Fibroblast of skin of left quadriceps (primary cell): ENCODE measurements around the gene VSTM2B.
"Not testable (repeated sequence)": the region's sequence is repeated elsewhere in the genome, so short reads cannot be mapped to it uniquely, and the experiment has no call there.

Experiments used
- DNase-seq, 2 experiments: peaks; one replicate each; pipeline ENCODE4 v3.0.0-alpha.2; 2013; ENCODE audit warnings: low read depth in 2 of 2

Gene VSTM2B

DNA sequence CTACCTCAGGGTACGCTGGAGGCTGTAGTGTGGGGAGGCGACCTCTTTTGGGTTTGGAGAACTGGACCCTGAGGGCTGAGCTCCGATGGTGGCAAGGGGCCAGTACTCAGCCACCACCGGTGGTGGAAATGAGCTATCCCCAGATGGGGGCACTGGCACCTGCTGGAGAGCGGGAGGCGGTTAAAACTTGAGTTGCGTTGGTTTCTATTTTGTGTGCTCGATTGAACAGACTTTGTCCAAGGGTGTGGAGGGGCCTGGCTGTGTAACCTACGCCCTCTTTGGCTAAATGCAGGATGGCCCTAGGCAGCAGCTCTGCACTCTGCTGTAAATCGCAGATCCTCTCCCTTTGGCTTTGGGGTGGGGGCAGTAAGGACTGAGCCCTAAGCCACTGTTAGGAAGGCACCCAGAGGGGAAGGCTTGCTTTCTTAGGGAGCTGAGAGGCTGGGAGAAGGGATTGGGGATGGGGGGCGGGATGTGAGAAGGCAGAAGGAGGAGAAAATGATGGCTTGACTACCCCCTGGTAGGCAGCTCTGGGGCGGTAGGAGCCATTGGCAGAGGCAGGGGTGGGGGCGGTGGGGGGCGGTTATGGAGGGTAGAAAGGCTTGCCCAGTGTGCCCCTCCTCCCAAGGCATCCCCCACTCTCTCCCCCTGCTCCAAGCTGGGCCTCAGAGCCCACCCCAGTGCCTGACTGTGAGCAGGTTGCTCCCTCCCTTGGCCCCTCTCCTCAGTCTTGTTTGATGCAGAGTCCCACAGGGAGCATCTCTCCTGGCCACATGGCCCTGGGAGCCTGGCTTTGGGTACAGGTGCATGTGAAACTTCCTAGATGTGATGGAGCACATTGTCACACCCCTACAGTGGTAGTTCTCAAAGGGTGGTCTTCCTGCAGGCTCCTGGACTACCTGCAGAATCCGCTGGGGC, 5.0 kb downstream of the VSTM2B start:
- DNase-seq = no peak

DNA sequence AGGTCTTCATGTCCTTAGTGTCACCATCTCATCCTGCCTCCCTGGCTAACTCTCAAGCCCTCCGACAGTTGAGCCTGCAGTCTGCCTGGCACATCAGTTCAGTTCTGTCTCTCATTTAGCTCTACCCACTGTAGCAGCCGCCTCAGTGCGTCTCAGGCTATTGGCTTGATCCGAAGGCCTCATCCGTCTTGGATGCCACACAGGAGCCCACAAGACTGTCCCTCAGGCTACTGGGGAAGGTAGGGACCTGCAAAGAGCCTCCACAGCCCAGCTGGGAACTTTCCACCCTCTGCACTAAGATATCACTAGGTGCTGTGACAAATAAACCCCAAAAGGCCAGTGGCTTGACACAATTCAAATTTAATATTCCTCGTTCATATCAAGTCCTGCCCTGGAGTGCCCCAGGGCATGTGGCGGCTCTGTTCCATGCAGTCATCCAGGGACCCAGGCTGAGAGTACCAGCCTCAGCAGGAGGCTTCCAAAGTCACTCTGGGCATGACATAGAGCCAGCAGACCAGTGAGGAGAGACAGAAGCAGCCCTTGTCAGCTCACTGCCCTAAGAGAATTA, 5.7 kb downstream of the VSTM2B start:
- DNase-seq = no peak

DNA sequence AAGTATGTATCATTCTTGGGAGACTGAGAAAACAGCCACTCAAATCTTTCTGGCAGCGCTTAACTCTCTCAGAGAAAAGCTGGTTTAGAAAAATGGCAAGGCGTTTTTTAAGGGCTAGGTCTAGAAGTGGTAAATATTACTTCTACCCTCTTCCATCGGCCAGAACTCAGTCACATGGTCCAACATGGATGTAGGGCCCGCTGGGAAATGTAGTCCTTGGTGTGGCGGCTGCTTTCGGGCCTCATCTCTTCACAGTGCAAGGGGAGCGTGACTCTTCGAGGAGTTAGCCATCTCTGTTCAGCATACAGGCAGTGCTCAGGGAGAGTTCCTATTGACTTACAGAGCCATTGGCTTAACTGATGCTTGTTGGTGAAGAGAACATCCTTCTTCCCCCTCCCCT, 6.3 kb downstream of the VSTM2B start:
- DNase-seq = no peak

DNA sequence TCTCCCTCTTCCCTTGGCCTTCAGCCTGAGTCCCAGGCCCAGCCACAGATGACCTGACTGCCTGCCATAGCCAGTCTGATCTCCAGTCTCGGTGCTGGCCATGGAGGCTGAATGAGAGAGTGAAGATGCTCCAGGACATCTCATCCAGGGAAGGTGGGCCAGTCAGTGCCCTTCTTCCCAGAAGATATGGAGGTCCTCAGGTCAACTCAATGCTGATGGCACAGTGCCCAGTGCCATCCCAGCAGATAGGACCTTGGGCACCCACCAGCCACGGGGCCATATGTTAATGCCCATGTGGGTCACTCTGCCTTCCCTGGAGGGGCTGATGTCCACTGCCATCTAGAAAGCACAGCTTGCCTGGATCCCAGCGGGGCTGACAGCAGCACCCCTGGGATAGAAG, 7.2 kb downstream of the VSTM2B start:
- DNase-seq = no peak

DNA sequence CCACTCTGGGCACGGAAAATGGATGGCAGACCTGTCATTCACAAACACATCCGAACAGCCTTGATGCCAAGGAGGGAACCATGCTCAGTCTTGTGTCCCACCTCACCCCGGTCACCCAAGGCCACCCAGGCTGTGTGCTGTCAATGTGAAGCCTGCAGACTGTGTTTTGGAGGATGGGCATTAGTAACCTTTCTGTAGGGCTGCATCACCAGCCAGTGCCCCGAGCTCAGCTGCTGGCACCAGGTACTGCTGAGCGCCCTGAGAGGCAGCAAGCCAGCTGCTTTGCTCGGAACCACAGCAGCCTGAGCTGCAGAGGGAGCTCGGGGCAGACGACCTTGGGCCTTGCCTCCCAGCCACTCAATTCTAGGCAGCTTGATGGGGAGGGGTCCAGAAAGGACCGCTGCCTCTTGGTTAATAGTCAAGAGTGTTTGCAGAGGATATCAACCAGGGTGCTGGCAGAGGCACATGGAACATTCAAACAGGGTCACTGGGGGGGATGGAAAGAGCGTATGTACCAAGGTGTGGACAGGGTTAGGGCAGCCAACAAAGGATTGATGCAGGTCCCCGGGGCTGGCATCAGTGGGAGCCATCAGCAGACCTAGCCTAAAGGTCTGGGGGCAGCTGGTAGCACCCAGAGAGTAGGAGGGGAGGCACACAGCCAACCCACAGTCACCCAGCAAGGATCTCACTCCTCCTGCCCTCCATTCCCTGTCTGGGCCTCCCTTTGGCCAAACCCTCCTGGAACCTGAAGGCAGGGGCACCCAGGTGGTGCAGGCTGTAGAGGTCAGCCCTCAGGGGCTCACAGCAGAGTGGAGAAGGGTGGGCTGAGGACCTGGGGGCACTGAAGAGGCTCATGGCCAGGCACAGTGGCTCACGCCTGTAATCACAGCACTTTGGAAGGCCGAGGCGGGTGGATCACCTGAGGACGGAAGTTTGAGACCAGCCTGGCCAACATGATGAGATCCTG, 8.1 kb downstream of the VSTM2B start:
- no peak for DNase-seq

DNA sequence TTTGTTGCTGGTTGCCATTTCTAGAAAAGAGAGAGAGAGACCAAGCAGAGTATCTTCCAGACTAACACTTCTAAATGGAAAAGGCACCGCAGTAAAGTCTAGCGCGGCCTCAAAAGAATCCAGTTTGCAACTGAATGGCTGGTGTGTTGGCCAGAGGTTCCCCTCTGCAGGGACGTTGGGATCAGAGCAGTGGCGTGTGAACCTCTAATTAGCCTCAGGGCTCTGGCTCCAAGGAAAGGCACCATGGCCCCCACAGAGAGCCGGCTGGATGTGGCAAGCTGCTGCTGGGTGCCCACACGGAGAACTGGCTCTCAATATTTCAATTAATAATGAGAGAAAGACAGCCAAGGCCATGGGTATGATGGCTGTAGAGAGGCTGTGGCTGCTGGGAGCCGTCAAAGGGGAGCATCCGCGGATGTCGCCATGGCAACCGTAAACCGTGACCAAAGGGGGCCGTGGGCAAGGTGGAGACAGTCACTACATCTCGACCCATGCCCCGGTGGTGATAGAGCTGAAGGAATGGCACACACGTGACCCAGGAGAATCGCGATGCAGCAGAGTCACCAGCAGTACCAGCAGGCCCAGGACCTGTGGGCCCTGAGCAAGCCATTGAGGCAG, 9.5 kb downstream of the VSTM2B start:
- DNase-seq = no peak

DNA sequence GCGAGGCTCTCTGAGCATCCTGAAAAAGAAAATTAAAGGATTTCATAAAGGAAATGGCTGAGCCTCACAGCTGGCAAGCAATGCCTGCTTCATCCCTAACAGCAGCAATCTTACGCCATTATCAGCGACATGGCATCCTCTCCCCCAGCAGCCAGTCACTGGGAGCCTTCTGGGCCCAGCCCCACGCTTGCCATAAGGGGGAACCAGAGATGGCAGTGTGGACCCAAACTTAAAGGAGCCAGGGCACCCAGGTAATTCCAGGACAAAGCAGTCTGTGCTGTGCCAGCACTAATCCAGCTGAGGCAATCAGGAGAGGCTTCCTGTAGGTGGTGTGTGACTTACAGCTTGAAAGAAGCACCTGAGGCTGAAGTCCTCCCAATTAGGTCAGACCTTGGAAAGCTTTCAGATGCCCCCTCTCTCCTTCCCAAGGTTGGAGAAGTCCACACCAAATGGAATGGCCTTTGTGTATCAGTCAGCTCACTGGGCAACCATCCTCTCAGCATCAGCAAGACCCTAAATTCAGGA, 10.3 kb downstream of the VSTM2B start:
- no peak for DNase-seq

DNA sequence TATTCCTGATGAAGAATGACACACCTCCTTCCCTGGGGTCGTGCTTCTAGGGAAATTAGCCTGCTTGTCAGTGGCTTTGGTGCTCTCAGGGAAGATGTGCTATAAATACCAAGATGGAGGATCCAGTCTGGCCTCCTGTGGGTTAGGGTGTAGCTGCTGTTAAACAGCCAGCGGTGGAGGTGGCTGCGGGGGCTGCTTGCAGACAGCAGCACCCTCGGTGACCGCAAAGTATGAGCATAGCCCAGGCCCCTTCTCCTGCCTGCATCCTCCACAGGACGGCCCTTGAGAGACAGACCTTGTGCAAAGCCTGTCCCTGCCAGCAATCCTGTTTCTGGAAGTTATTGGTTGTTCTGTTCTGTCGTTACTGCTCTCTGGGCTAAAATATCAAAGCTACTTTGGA, 11.4 kb downstream of the VSTM2B start:
- DNase-seq = no peak

DNA sequence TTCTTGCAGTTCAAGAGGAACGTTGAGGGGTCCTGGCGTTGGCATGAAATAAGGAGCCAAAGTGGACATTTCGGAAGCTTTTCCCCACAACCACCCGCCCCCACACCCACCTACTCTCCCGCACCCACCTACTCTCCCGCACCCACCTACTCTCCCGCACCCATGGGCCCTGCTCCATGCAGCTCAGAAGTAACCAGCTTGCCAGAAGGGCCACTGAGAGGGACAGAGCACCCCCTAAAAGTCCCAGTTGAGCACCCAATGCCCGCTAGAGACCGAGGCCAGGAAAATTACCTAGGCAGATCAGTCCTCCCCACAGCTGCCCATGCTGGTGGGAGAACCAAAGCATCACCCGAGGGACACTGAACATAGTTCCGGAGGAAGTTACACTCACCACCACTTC, 11.8 kb downstream of the VSTM2B start:
- DNase-seq = no peak

DNA sequence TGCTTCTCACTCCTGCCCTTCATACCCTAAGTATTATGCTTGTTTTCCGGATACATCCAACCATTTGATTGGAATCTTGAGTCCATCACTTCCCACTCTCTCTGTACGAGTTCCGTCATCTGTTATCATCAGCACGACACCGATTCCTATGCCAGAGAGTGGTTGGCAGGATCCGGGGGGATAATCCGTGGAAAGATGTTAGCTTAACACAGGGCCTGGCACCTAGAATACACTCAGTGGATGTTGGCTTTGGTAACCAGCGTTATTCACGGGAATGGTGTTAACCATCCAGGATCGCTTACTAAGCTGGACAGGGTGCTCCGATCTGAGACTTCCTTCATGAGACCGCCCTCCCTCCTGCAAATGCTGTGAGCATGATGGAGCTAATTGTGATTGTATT, 12.4 kb downstream of the VSTM2B start:
- no peak for DNase-seq

DNA sequence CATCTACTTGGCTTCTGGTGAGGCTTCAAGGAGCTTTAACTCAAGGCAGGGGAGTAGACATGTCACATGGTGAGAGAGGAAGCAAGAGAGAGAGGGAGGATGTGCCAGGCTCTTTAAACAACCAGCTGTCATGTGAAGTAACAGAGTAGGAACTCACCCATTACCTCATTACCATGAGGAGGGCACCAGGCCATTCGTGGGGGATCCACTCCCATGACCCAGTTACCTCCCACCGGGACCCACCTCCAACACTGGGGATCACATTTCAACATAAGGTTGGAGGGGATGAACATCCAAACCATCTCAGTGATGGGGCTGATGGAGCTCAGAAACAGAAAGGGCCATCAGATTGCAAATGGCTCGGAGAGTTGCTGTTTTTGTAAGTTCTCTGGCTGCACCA, 12.9 kb downstream of the VSTM2B start:
- DNase-seq = no peak

DNA sequence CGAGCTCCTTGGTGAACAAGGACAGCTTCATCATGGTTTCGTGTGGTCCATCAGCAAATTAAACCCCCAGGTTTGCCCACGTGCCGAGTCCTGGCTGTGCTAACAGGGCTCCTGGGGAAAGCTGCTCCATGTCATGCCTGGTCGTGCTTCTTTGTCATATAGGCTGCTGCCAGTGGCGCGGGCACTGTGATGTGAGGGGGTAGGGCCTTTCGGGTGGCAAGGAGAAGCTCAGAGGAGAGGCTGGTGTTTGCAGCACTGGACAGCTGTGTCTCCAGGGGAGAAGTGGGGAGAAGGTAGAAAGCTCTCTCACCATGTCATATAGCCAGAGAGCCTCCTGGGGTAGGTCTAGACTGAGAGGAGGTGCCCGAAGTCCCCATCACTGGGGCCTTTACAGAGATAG, 13.3 kb downstream of the VSTM2B start:
- no peak for DNase-seq

DNA sequence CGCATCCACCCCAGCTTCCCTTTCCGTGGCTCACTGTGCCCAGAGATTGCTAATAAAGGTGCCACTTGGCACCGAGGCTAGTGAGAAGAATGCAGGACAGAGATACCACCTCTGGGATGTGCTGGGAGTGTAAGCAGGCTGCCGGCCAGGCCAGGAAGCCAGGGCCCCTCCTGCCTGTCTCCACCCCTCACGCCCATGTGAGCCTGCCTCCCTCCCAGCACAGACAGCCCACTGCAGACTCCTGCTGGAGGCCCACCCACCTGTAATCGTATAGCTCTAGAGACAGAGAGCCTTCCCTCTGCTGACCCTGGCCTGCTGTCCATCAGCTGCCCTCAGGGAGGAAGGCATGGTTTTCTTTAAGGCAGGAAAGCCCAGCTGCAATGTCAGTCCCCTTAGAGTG, 13.9 kb downstream of the VSTM2B start:
- no peak for DNase-seq

DNA sequence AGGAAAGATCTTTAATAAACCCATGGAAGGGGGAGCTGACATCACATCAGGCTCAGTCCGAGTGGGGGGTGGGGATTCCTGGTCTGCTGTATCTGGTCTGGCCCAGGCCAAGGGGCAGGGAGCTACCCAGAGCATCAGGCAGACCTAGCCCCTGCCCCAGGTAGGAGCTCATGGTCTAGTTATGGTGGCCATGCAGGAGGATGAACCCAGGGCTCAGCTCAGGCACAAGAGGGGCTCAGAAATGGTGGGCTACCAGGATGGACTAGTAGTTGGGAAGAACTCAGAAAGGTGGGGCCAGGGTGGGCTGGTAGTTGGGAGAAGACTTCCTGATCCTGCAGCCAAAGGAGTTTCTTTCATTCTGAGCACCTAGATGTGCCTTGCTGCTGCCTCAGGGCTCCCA, 14.3 kb downstream of the VSTM2B start:
- DNase-seq = no peak

DNA sequence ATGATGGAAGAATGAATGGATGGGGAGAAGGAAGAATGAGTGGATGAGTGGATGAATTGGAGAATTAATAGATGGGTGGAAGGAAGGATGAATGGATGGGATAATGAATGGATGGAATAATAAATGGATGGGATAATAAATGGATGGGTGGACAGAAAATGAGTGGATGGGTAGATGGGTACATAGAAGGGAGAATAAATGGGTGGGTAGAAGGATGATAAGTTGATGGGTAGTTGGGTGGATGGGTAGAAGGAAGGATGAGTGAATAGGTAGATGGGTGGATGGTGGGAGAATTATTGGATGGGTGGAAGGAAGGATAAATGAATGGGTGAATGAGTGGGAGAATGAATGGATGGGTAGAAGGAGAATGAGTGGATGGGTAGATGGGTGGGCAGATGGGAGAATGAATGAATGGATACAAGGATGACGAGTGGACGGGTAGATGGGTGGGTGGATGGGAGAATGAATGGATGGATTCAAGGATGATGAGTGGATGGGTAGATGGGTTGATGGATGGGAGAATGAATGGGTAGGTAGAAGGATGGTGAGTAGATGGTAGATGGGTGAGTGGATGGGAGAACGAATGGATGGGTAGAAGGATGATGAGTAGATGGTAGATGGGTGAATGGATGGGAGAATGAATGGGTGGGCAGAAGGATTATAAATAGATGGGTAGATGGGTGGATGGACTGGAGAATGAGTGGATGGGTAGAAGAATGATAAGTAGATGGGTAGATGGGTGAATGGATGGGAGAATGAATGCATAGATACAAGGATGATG, 15.9 kb downstream of the VSTM2B start:
- no peak for DNase-seq

DNA sequence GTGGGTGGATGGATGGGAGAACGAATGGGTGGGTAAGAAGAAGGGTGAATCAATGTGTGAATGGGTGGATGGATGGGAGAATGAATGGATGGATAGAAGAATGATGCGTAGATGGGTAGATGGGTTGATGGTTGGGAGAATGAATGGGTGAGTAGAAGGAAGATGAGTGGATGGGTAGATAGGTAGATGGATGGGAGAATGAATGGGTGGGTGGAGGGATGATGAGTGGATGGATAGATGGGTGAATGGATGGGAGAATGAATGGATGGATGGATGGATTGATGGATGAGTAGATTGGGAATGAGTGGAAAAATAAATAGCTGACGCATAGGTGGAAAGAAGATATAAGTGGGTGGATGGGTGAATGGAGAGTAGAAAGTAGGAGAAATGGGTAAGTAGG, 16.5 kb downstream of the VSTM2B start:
- no peak for DNase-seq

DNA sequence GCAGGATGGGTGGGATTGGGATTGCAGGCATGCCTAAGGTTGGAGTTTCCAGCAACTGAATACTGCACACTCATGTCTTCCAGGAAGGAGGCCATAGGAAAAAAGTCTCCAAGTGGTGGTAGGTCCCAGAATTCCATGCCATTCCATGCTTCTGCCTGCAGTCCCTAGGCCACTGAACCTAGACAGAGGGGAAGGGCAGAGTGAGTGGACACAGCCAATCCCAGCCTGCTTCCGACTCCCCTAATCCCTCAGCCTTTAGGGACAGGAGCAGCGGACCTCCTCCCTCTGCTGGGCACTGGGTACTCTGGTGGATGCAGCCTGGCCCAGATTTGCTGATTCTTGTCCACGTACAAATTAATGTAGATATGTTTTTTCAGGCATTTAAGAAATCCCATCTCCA, 17.0 kb downstream of the VSTM2B start:
- DNase-seq = no peak

DNA sequence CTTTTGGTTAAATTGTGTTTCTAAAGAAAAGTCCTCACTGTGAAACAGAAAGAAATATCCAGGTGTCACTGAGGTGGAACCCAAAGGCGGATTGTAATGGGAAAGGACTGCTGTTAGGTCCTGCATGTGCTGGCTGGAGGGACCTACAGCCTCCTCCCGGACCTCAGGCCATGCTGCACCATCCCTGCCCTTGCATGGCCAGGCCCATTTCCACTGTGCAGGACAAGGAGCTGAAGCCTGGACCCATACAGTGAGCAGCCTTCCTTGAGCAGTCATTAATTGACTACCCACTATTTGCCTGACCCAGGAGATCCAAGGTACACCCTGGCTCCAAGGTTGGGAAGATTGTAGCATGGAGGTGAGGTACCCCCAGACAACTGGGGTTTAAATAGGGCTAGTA, 17.6 kb downstream of the VSTM2B start:
- no peak for DNase-seq

DNA sequence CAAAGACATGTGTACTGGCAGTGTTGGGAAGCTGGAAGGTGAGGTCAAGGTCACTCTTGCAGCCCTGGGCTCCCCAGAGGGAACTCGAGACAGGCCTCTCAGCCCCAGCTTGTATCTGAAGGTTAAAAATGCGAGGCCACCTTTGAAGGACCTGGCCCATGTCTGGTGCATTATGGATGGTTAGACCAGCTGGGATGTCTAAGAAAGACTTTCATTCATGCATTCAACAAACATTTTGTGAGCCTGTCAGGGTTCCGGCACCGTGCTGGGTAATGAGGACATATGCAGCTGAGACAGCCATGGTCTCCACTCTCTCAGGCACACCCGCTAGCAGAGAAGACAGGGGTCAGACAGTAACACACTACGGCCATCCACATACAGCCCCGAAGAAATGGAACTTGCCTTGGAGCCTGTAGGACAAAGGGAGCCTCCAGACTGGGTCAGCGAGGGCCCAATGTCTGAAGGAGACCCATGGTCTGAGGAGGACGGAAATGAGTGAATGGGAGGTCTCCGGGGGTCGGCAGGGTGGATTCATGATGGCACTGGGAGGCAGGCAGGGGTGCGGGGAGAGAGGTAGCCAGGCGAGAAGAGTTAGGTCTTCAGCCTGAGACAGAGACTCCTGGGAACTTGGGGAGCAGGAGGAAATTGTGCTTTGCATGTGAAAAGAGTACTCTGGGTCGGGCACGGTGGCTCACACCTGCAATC, 19.0 kb downstream of the VSTM2B start:
- DNase-seq = no peak

DNA sequence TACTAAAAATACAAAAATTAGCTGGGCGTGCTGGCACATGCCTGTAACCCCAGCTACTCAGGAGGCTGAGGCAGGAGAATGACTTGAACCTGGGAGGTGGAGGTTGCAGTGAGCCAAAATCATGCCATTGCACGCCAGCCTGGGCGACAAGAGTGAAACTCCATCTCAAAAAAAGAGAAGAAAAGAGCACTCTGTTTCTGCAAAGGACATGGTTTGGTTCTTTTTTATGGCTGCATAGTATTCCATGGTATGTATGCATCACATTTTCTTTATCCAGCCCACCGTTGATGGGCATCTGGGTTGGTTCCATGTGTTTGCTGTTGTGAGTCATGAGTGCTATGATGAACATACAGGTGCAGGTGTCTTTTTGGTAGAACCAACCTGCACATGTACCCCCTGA, 19.7 kb downstream of the VSTM2B start:
- not testable (repeated sequence) for DNase-seq
